ENCODE data around the gene CNNM4.

Gene CNNM4

DNA sequence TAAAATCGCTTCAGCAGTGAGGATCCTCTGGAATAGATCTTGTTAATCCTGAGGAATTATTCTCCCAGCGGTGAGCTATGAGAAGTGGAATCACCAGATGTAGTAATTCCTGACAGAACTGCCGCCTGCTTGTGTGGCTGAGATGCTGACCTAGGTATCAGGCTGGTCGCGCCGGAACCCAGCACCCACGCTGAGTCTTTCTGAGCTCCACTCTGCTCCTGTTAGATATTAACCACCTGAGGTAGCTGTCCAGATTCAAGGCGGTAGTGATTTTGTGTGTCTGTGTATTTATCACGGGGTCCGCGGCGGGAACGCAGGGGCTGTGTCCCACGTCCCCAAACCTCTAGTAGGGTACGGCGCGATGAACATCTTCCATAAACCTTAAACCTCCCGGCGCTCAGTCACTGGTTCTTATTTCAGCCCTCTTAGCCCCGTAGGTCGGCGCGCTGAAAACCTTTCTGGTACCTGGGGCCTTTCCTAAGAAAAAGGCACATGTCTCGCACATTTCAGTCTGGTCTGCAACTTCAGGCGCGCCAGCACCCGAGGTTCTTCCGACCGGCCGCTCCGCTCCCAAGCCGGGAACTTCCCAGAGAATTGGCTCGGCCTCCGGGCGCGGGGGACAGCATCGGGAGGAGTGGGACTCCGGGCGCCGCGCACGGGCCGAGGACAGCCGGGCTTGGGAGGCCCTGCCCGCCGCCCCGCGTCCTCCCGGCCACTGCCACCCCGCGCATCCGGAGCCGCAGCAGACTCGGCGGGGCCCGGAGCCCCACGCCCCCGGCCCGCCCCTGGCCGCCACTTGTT lies 54.8 kb downstream of the CNNM4 start:
- DNase-seq: no peak

- peak; percentile 81 for DNase-seq
These were observed 55.6 kb downstream of the CNNM4 start, which contains the start of gene CNNM3 for GRCh38 chr2:96816127-96816835. Gene CNNM3, plus strand, starts transcription at chr2:96816268. Its CDS starts 10 bp downstream, at chr2:96816278.

- DNase-seq: no peak
These were observed 56.4 kb downstream of the CNNM4 start for GRCh38 chr2:96816836-96817702.

DNA sequence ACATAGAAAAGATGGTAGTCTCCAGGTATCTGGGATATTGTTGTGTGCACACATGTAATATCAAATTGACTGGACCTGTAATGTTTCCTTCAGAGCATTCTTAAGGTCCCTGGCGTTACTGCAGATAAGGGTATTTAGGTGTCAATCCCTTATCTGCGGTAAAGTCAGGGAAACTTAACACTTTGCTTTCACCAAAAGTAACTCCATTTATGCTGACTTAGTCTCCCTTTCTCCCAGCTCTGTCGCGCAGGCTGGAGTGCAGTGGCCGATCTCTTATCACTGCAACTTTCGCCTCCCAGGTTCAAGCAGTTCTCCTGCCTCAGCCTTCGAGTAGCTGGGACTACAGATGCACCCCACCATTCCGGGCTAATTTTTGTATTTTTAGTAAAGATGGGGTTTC lies 57.2 kb downstream of the CNNM4 start:
- no peak for DNase-seq

DNA sequence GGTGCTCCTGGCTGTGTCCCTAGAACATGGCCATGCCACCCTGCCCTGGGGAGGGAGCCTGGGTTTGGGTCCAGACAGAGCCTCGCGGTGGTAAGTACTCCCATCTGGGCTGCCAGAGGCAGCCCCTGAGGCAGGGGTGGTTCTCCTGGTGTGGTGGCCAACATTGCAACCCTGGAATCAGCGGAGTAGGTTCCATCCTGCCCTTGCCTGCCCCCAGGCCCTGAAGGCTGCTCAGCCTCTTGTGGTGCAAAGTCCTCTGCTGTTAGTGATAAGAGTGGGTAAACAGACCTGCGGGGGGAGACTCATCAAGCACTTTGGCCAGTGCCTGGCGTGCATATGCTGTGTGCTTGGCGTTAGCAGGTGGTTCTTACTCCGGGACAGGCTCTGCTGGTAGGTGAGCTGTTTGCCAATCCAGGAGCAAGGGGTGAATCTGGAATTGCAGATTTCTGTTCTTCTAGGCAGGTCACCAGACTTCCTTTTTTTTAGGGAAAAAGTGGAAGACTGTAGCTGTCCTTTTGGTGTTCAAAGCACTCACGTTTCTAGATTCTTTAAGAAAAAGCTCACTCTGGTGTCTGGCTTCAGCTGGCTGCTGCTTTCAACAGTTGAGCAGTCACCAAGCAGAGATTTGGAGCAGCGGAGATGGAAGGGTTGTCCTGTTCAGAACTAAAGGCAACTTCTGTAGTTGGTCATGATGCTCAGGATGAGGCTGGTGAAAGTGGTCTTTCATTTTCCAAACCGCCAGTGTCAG lies 58.6 kb downstream of the CNNM4 start:
- no peak for DNase-seq

DNA sequence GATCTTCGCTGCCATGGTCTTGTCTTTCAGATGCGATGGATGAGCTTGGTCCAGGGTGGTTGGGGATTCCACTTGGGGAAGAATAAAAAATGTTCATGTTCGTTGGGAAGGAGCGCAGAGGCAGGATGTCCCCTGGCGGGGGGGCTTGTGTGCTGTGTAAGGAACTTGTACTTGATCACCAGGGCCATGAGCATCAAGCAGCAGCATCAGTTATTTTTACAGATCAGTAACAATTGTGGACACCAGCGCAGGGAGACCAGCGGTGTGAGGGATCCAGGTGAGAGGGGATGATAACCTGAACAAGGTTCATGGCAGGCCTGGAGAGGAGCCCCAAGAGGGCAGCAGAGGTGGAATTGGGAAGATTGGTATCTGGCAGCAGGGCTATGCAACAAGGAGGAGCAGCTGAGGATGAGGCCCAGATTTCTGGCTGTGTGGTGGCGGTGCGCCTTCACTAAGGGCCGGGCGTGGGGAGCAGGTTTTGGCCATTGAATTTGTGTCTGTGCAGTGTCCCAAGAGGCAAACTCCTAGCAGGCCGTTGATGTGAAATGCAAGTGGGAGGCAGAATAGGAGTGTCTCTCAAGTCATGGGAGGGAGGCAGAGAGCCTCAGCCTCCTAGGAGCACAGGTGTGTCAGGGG lies 59.3 kb downstream of the CNNM4 start:
- DNase-seq: no peak

DNA sequence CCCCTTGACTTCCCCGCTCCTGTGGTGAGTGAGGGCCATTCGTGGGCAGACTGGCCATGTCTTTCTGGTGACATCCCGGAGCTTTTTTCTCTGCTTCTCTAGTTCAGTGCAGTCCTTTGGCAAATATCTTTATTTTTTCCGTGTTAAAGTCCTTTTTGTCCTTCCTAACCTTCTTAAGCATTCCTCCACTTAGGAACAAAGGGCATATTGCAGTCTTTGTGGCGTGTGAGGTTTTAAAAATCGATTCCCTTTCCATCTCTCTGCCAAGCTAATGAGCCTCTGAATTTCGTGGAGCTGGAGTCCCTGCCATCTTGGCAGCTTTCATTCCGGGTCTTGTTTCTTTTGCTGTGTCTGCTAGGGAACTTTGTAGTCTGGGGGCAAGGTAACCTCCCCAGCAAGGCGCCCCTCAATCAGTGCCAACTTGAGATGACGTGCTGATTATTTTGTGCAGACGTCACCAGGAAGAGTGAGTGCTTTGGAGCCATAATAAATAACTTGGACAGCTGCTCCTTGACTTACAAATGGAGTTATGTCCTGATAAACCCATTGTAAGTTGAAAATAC lies 60.5 kb downstream of the CNNM4 start:
- no peak for DNase-seq

DNA sequence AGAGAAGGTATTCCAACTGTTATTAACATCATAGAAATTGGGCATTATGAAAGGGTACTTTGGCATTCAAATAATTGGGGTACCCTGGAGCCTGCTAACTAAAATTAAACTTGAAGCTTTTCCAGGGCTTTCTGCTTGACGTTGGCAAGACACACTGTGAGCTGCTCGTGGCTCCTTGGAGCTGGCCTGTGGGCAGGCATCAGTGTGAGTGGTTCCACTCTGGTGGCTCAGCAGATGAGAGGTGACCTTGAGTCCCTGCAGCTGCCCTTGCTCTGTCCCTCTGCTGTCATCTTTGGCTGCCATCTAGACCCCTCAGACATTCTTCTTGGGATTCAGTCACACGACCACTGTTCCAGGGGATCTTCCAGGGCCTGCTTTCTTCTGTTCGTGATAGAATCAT lies 62.1 kb downstream of the CNNM4 start:
- DNase-seq: no peak

DNA sequence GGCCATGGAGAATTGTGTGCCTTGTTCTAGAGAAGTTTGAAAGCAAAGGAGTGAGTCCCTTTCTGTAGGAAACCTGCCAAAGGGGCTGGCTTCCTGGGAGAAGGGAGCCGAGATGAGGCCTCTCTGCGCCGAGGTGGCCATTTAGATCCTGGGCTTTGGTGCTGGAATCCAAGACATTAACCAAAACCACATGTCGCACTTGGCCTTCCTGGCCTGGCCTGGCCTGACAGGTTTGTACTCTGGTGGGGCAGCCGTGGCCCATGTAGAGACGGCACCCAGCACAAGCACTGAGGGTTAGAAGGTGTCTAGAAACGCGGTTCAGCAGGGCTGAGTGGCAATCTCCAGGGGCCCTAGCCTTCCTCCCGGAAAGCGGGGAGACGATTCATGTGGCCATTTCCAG lies 62.5 kb downstream of the CNNM4 start:
- no peak for DNase-seq

GRCh38 chr2:96824079-96824870 lies 63.6 kb downstream of the CNNM4 start:
- no peak for DNase-seq

- no peak for DNase-seq
These were observed 64.4 kb downstream of the CNNM4 start for GRCh38 chr2:96825057-96825456.

- DNase-seq: no peak
These were observed 66.0 kb downstream of the CNNM4 start for GRCh38 chr2:96826546-96827278.

DNA sequence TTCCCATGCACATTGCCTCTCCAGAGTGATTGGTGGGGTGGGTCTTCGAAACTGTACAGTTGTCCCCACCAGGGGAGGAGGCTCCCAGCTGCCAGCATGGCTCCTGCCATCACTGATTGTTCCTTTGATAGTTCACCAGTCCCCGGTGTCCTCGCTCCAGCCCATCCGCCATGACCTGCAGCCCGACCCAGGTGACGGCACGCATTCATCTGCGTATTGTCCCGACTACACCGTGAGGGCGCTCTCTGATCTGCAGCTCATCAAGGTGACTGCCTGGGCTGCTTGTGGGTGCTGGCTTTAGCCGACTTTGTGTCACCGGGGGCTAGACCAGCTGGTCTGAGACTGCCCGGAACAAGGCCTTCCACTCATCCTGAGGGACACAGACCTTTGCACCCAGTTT lies 67.7 kb downstream of the CNNM4 start:
- DNase-seq: no peak

GRCh38 chr2:96828874-96829273 lies 68.2 kb downstream of the CNNM4 start:
- DNase-seq: no peak

GRCh38 chr2:96830044-96830562 lies 69.4 kb downstream of the CNNM4 start:
- DNase-seq: no peak

DNA sequence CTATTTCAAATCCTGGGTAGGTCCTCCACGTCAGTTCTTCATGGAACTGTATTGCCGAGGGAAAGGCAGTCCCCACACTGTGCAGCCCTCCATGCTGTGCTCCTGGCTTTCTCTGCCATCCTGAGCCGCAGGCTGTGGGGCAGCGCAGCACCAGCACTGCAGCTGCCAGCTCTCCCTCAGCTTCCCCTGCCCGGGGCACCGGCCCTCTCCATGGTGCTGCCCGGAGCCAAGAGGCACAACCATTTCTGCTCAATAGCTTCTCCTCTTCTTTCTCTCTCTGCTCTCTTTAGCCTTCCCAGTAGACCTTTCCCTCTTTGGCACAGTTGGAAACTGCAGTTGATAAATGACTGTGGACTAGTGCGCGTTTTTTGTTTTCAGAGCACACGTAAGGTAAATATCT lies 71.0 kb downstream of the CNNM4 start:
- DNase-seq: no peak

DNA sequence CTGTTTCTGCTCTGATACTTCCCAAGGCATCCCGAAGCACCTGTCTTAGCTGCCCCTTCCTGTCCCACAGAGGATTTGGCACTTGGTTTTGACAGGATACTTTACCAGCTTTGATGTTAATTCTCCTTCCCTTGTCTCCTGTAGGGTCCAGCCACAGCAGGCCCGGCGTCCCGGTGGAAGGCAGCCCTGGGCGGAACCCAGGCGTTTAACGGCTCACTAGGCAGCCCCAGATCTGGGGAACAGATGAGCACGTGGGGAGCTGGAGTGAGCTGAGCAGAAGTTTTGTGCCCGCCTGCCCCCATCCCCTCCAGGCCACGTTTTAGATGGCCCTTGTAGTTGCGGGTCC lies 71.7 kb downstream of the CNNM4 start:
- DNase-seq: no peak

DNA sequence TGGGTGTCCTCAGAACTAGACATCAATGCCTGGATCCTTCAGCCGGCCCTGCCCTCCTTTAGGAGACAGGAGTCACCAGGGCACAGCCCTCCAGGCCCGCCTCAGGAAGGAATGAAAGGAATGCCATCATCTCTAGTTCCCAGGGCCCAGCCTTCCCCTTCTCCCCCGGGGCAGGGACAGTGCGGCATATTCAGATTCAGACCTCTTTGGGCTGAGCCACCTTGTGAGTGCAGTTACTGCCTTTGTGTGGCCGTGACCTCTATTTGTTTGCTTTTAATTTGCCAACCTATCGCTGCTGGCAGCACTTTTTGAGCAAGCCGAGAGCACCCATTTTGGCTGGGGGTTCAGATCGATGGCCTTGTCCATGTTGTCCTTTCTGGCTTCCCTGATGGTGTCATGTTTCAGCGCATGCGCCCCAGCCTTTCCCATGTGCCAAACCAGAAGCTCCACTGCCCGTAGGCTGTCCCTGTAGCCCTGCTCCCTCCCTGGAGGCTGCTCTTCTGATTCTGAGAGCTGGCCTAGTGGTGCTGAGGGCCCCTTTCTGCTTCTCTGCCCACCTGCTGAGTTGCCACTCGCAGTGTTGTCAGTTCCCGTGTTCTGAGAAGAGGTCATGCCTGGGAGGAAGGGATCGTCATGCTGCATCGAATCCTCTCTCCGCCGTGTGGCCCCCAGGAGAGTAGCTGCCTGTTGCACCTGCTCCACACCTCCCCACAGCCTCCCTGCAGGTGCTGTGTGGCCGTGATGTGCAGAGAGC lies 72.2 kb downstream of the CNNM4 start:
- DNase-seq: no peak

- DNase-seq: no peak
These were observed 75.1 kb downstream of the CNNM4 start for GRCh38 chr2:96835830-96836229.

Data from GOT3 (cell line).